ENCODE results near the gene UNC5C.

Gene UNC5C

GRCh38 chr4:95536650-95537049 is 12.1 kb downstream of the UNC5C start:
- in situ Hi-C loops (cut with MboI; ENCODE audit: low pct_unique_long_range_greater_than_20kb, low sequenced_read_pairs, unreplicated experiment): no loop called here
- no peak for DNase-seq (ENCODE audit: low spot score)
- TF ChIP-seq CTCF (IDR thresholded peaks at IDR 0.05; ENCODE audit: extremely low read depth, insufficient read depth, missing control alignments): no peak

- DNase-seq (ENCODE audit: low spot score): no peak
- in situ Hi-C loops (cut with MboI; ENCODE audit: low pct_unique_long_range_greater_than_20kb, low sequenced_read_pairs, unreplicated experiment): no loop called here
- TF ChIP-seq CTCF (IDR thresholded peaks at IDR 0.05; ENCODE audit: extremely low read depth, insufficient read depth, missing control alignments): no peak
Measured at GRCh38 chr4:95535180-95535579, 13.6 kb downstream of the UNC5C start.

- no peak for DNase-seq (ENCODE audit: low spot score)
- in situ Hi-C loops (cut with MboI; ENCODE audit: low pct_unique_long_range_greater_than_20kb, low sequenced_read_pairs, unreplicated experiment): no loop called here
- no peak for TF ChIP-seq CTCF (IDR thresholded peaks at IDR 0.05; ENCODE audit: extremely low read depth, insufficient read depth, missing control alignments)
Measured at GRCh38 chr4:95534032-95534431, 14.7 kb downstream of the UNC5C start.

- no peak for TF ChIP-seq CTCF (IDR thresholded peaks at IDR 0.05; ENCODE audit: extremely low read depth, insufficient read depth, missing control alignments)
- DNase-seq (ENCODE audit: low spot score): no peak
- in situ Hi-C loops (cut with MboI; ENCODE audit: low pct_unique_long_range_greater_than_20kb, low sequenced_read_pairs, unreplicated experiment): no loop called here
Measured at GRCh38 chr4:95533254-95533653, 15.5 kb downstream of the UNC5C start.

DNA sequence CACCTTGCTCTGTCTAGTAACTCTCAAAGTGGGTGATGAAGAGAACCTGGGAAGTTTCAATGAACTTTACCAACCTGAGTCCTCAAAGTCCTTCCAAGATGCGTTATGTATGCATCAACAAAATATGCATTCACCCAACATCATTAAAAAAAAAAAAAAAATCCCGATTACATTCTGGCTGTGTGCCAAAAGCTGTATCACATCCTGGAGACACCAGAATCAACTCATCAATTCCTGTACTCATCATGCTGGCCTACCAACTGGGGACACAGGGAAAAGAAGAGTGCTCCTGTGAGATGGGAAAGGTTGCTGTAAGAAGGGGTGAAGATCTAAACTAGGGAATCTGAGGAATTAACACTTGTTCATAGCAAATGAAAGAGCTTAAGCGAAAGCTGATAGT is 16.5 kb downstream of the UNC5C start:
- in situ Hi-C loops (cut with MboI; ENCODE audit: low pct_unique_long_range_greater_than_20kb, low sequenced_read_pairs, unreplicated experiment): no loop called here
- DNase-seq (ENCODE audit: low spot score): no peak
- no peak for TF ChIP-seq CTCF (IDR thresholded peaks at IDR 0.05; ENCODE audit: extremely low read depth, insufficient read depth, missing control alignments)

- TF ChIP-seq CTCF (IDR thresholded peaks at IDR 0.05; ENCODE audit: extremely low read depth, insufficient read depth, missing control alignments): no peak
- no peak for DNase-seq (ENCODE audit: low spot score)
- in situ Hi-C loops (cut with MboI; ENCODE audit: low pct_unique_long_range_greater_than_20kb, low sequenced_read_pairs, unreplicated experiment): no loop called here
Measured at GRCh38 chr4:95531141-95531540, 17.6 kb downstream of the UNC5C start.

- TF ChIP-seq CTCF (IDR thresholded peaks at IDR 0.05; ENCODE audit: extremely low read depth, insufficient read depth, missing control alignments): no peak
- DNase-seq (ENCODE audit: low spot score): no peak
- in situ Hi-C loops (cut with MboI; ENCODE audit: low pct_unique_long_range_greater_than_20kb, low sequenced_read_pairs, unreplicated experiment): no loop called here
Measured at GRCh38 chr4:95529946-95530345, 18.8 kb downstream of the UNC5C start.

All from GM13977 (cell line).